AG04449 (cell line): ENCODE measurements around the gene C2orf80.
"Not testable (repeated sequence)": the region's sequence is repeated elsewhere in the genome, so short reads cannot be mapped to it uniquely, and the experiment has no call there.

Experiments
- CTCF ChIA-PET: fragments of 350-600 bp; formaldehyde crosslinking; extraction: SDS; loops from one replicate; lab custom pipeline; 2021; ENCODE audit warnings: antibody characterized with exemption; lab: Yijun Ruan, JAX
- POLR2A ChIA-PET: fragments of 400-600, 350-600 bp; formaldehyde crosslinking; extraction: SDS; loops from one replicate; lab custom pipeline; 2020; ENCODE audit warnings: antibody characterized with exemption, inconsistent platforms; lab: Yijun Ruan, JAX
- DNase-seq: peaks from one replicate; pipeline ENCODE4 v3.0.0-alpha.2; 2010; ENCODE audit warnings: low read depth, low spot score
- H3K4me3 ChIP-seq: 2 replicates; pipeline ENCODE4 v1.5.1; 2011; ENCODE audit warnings: low read depth, mild to moderate bottlenecking, control low read depth, low read length
- TF ChIP-seq, protein P1 (sequence below): IDR thresholded peaks from one replicate; pipeline ENCODE4 v1.5.1; 2011; ENCODE audit warnings: mild to moderate bottlenecking, moderate library complexity, low read length, control low read depth, inconsistent platforms; ENCODE audit not compliant: insufficient read depth; ENCODE audit errors: missing control alignments

Gene C2orf80

DNA sequence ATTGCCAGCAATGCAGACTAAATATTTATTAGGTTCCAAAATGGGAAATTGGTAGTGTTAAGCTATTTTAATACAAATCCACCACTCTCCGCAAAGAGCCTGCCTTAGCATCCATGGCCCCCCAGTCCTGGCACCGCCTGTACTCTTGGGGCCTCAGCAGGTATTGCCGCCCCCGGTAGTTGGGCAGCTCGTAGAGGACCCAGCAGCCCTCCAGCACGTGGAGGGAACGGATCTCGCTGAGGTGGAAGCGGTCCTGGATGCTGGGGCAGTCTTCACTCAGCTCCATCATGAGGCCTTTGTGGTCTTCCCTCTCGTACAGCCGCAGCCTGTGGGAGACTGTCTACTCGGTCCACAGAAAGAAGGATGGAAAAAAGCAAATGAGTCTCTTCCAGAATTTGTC lies 61.7 kb downstream of the C2orf80 start:
- CTCF ChIA-PET, result interaction anchor here (1.7 kb wide), 1 partner anchor 48 kb away, joined by 7 read pairs; no protein-coding TSS in a partner anchor
- no peak overlapping the region for H3K4me3 ChIP-seq
- POLR2A ChIA-PET, result no interaction called here
- DNase-seq, result no peak
- TF ChIP-seq, protein P1, sequence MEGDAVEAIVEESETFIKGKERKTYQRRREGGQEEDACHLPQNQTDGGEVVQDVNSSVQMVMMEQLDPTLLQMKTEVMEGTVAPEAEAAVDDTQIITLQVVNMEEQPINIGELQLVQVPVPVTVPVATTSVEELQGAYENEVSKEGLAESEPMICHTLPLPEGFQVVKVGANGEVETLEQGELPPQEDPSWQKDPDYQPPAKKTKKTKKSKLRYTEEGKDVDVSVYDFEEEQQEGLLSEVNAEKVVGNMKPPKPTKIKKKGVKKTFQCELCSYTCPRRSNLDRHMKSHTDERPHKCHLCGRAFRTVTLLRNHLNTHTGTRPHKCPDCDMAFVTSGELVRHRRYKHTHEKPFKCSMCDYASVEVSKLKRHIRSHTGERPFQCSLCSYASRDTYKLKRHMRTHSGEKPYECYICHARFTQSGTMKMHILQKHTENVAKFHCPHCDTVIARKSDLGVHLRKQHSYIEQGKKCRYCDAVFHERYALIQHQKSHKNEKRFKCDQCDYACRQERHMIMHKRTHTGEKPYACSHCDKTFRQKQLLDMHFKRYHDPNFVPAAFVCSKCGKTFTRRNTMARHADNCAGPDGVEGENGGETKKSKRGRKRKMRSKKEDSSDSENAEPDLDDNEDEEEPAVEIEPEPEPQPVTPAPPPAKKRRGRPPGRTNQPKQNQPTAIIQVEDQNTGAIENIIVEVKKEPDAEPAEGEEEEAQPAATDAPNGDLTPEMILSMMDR, result no peak

DNA sequence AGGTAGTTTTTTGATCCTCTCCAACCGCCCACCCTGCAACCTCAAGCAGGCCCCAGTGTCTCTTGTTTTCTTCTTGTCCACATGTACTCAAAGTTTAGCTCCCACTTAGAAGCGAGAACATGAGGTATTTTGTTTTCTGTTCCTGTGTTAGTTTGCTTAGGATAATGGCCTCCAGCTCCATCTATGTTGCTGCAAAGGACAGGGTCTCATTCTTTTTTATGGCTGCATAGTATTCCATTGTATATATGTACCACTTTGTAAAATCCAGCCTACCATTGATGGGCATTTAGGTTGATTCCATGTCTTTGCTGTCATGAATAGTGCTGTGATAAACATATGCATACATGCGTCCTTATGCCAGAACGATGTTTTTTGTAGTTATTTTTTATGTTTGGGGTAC lies 62.7 kb downstream of the C2orf80 start:
- no peak overlapping the region for H3K4me3 ChIP-seq
- DNase-seq, result no peak
- CTCF ChIA-PET, result no interaction called here
- TF ChIP-seq, protein P1, result no peak
- POLR2A ChIA-PET, result no interaction called here

DNA sequence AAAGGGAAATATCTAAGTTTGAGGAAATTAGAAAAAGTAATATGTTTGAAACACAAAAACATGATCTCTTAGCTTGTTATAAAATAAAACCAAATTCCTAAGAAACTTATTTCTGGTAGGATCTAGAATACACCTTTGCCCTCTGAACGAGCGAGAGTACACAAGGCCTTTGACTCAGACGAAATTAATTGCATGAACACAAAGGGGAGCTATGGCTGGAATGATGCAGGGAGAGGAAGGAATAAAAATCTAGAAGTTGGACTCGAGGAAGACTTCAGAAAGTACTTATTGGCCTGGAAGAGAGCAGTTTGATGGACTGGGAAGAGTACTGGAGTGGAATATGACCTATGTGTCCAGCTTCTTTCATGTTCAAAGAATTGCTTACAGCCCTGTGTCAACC lies 64.6 kb downstream of the C2orf80 start:
- POLR2A ChIA-PET, result no interaction called here

GRCh38 chr2:208124013-208124715 lies 65.7 kb downstream of the C2orf80 start, which contains the start of gene CRYGD:
TSS of gene CRYGD (minus strand) at chr2:208124524. CDS start at chr2:208124473, 51 bp downstream.
- POLR2A ChIA-PET, DNase-seq, H3K4me3 ChIP-seq, CTCF ChIA-PET: not testable (repeated sequence)

More for the DNA sequence above, 64.6 kb downstream of the C2orf80 start:
- TF ChIP-seq, protein P1, result no peak
- no peak overlapping the region for H3K4me3 ChIP-seq
- DNase-seq, result no peak
- CTCF ChIA-PET, result interaction anchor here (1.0 to 1.8 kb wide), 2 partner anchors 17 to 85 kb away, joined by 3 to 4 read pairs; no protein-coding TSS in a partner anchor

GRCh38 chr2:208122248-208122647 lies 67.6 kb downstream of the C2orf80 start:
- TF ChIP-seq, protein P1, result no peak
- no peak for DNase-seq
- ChIA-PET POLR2A (no interaction called here), CTCF (interaction anchor here (1.3 kb wide), 1 partner anchor 20 kb away, joined by 3 read pairs; no protein-coding TSS in a partner anchor)
- no peak overlapping the region for H3K4me3 ChIP-seq

DNA sequence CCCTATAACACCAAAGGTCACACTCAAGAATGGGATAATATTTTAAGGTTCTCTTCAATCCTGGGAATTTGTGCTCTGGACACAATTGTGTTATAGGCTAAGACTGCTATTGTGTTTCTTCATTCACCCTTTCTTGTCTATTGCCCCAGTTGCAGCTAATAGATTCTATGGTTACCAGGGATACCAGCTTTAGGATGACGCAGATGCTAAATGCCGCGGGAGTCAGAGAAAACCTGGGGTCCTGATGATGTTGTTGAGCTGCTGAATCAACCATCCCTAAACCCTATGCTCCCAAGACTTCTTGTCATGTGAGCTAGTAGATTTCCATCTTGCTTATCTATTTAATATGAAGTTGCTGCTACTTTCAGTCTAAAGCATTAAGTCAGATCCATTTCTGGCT lies 70.9 kb downstream of the C2orf80 start:
- no peak overlapping the region for H3K4me3 ChIP-seq
- CTCF ChIA-PET, result interaction anchor here (0.9 kb wide), 1 partner anchor 56 kb away, joined by 3 read pairs; no protein-coding TSS in a partner anchor
- POLR2A ChIA-PET, result no interaction called here
- TF ChIP-seq, protein P1, result no peak
- DNase-seq, result no peak

DNA sequence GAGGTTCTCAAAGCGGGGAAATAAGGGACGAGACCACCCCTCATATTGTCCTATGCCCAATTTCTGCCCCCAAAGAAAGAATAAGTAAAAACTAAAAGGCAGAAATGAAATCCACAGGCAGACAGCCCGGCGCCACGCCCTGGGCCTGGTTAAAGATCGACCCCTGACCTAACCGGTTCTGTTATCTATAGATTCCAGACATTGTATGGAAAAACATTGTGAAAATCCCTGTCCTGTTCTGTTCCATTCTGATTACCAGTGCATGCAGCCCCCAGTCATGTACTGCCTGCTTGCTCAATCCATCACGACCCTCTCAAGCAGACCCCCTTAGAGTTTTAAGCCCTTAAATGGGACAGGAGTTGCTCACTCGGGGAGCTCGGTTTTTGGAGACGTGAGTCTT lies 72.4 kb downstream of the C2orf80 start:
- CTCF ChIA-PET, POLR2A ChIA-PET, DNase-seq, H3K4me3 ChIP-seq: not testable (repeated sequence)
